HG02623 (cell line): Measurements from ENCODE around the gene NT5C1A.

Experiments used
- ATAC-seq: cut with Tn5 transposase; IDR thresholded peaks from one replicate; pipeline ENCODE4 v1.9.1; 2021; ENCODE audit warnings: moderate library complexity; ENCODE audit not compliant: unreplicated experiment

The NT5C1A gene

GRCh38 chr1:39613250-39613649, 58.7 kb downstream of the NT5C1A start:
- ATAC-seq, result no peak

- ATAC-seq, result peak; percentile 45
Observed at GRCh38 chr1:39609618-39610331, 62.1 kb downstream of the NT5C1A start.
